Measurements from ENCODE around the gene CD6. TPM values are rescaled to one million over a fixed set of nuclear protein-coding genes. Genes with fewer than 3 reads are reported as not detected.

The CD6 gene
- total and polyA plus RNA-seq, 10 of the 15 experiments (the other 5 are each of a cell fraction or from before 2014, with no cell fraction given), result 0.37 to 17.6 (median 6.2) TPM

- 0% methylated on average over 3 of the region's 3 CpGs for WGBS (ENCODE audit: insufficient coverage, insufficient replicate concordance, low lambda C conversion rate, missing lambda C conversion rate)
- RAD21 ChIA-PET (ENCODE audit: unreplicated experiment), result interaction anchor here (1.4 to 3.6 kb wide), 4 partner anchors 18 to 190 kb away, joined by 6 to 21 read pairs (median 12); partner anchors contain the start of genes CD6 and TMEM109
- H3K79me2 ChIP-seq (ENCODE audit: control insufficient read depth, insufficient read depth, low read length), result peaks cover 43% of the 10 kb centered on the region
- POLR2A ChIA-PET, result interaction anchor here (1.1 to 2.8 kb wide), 4 partner anchors 38 to 187 kb away, joined by 4 to 14 read pairs (median 10); partner anchors contain the start of gene TMEM109
- peak overlapping the region; percentile 82 for H3K4me3 ChIP-seq
- FAIRE-seq (no peak), DNase-seq (ENCODE audit: low read depth, low spot score) (no peak), ATAC-seq (no peak; the same call in 2 of the 3 replicates)
- CTCF ChIA-PET, result interaction anchor here (1.0 to 2.5 kb wide), 5 partner anchors 12 to 122 kb away, joined by 3 to 26 read pairs (median 3); no protein-coding TSS in a partner anchor
- peak overlapping the region; percentile 98 for H3K4me2 ChIP-seq (ENCODE audit: control insufficient read depth, insufficient read depth)
- TSS peak; percentile 84 for BruUV-seq (replicated peaks)
- intact Hi-C loops (cut with micrococcal nuclease; ENCODE audit: unreplicated experiment) (loop anchor here (1.0 to 10.0 kb wide), 3 partner anchors 38 to 109 kb away; partner anchors contain the start of genes CCDC86 and TMEM109), in situ Hi-C loops (cut with MboI) (no loop called here)
- H2AFZ ChIP-seq (ENCODE audit: control insufficient read depth, low read depth, low read length), result peak overlapping the region; percentile 64
- H3K27me3 ChIP-seq (replicated peaks in 1 of 2; ENCODE audit: control insufficient read depth in 2 of 2, insufficient read depth in 2 of 2, low read length in 1 of 2), result no peaks in the 10 kb centered on the region
- peaks cover 28% of the 10 kb centered on the region for H3K4me1 ChIP-seq (ENCODE audit: control insufficient read depth, insufficient read depth, low read length)
- no peaks in the 10 kb centered on the region; the same call in 1 of the 2 replicates for H4K20me1 ChIP-seq (ENCODE audit: control insufficient read depth, insufficient read depth)
- no peaks in the 10 kb centered on the region for H3K9me3 ChIP-seq (replicated peaks; ENCODE audit: control insufficient read depth, insufficient read depth, low read length)
- H3K27ac ChIP-seq (ENCODE audit: control insufficient read depth, insufficient read depth), result peak overlapping the region; percentile 97
- H3K9ac ChIP-seq (ENCODE audit: control insufficient read depth, insufficient read depth, low read length), result peak overlapping the region; percentile 90
- SMC1A ChIA-PET (ENCODE audit: uncharacterized antibody, unreplicated experiment), result interaction anchor here (1.0 to 7.6 kb wide), 6 partner anchors 7 to 190 kb away, joined by 3 to 76 read pairs (median 6); partner anchors contain the start of gene TMEM109
- no peaks in the 10 kb centered on the region; a peak in 1 of 4 replicates for H3K36me3 ChIP-seq (ENCODE audit: control insufficient read depth in 2 of 2, insufficient read depth in 2 of 2, low read length in 1 of 2)
- TF ChIP-seq, protein P1, sequence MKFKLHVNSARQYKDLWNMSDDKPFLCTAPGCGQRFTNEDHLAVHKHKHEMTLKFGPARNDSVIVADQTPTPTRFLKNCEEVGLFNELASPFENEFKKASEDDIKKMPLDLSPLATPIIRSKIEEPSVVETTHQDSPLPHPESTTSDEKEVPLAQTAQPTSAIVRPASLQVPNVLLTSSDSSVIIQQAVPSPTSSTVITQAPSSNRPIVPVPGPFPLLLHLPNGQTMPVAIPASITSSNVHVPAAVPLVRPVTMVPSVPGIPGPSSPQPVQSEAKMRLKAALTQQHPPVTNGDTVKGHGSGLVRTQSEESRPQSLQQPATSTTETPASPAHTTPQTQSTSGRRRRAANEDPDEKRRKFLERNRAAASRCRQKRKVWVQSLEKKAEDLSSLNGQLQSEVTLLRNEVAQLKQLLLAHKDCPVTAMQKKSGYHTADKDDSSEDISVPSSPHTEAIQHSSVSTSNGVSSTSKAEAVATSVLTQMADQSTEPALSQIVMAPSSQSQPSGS (IDR thresholded peaks at IDR 0.05; ENCODE audit: low read length), result no peak
- TF ChIP-seq SREBF1 (IDR thresholded peaks at IDR 0.05; ENCODE audit: low read length) (no peak), HCFC1 (IDR thresholded peaks at IDR 0.05; ENCODE audit: low read length) (no peak), ESRRA (IDR thresholded peaks at IDR 0.05; ENCODE audit: low read length) (no peak), HDGF (IDR thresholded peaks at IDR 0.05) (peak; percentile 66), CBFB (IDR thresholded peaks at IDR 0.05; ENCODE audit: low read depth) (peak; percentile 7; the same call in 1 of the 2 replicates), MTA3 (IDR thresholded peaks at IDR 0.05; ENCODE audit: borderline replicate concordance, low read length) (0 out of 2 replicates have a peak, but pooled peaks have one; percentile 8), ETV6 (conservative IDR thresholded peaks at IDR 0.05 in 1 of 2, IDR thresholded peaks at IDR 0.05 in 1 of 2; ENCODE audit: borderline replicate concordance in 1 of 2, low read depth in 1 of 2) (peak in 1 of 2 experiments; percentile 7; a peak in 1 of 4 replicates), TCF3 (IDR thresholded peaks at IDR 0.05; ENCODE audit: borderline replicate concordance, insufficient read depth, low read depth, low read length) (no peak), NFYB (IDR thresholded peaks at IDR 0.05; ENCODE audit: insufficient read depth, low read depth, low read length) (0 out of 2 replicates have a peak, but pooled peaks have one; percentile 21), ZNF592 (IDR thresholded peaks at IDR 0.05) (no peak), YBX1 (IDR thresholded peaks at IDR 0.05) (no peak), NFXL1 (IDR thresholded peaks at IDR 0.05; ENCODE audit: borderline replicate concordance) (no peak), EP300 (IDR thresholded peaks at IDR 0.05; ENCODE audit: borderline replicate concordance in 1 of 2, control insufficient read depth in 1 of 2, low read depth in 2 of 2, low read length in 2 of 2) (0 out of 4 replicates have a peak, but pooled peaks of 1 of the 2 experiments have one; percentile 32), CHD4 (IDR thresholded peaks at IDR 0.05) (no peak), HDAC2 (IDR thresholded peaks at IDR 0.05) (no peak), POLR2AphosphoS5 (IDR thresholded peaks at IDR 0.05; ENCODE audit: low read length) (no peak), RAD51 (IDR thresholded peaks at IDR 0.05) (no peak), SMARCA5 (IDR thresholded peaks at IDR 0.05) (peak; percentile 93), POLR2AphosphoS2 (IDR thresholded peaks at IDR 0.05; ENCODE audit: low read depth, low read length) (no peak)
Measured at GRCh38 chr11:60952742-60953170, 18.7 kb upstream of the CD6 start.
